HG02763 (cell line): ENCODE data around the gene RAI1.

Experiments used
- ATAC-seq: cut with Tn5 transposase; IDR thresholded peaks from one replicate; pipeline ENCODE4 v1.9.1; 2021; ENCODE audit warnings: mild to moderate bottlenecking, moderate library complexity; ENCODE audit not compliant: unreplicated experiment

Gene RAI1

DNA sequence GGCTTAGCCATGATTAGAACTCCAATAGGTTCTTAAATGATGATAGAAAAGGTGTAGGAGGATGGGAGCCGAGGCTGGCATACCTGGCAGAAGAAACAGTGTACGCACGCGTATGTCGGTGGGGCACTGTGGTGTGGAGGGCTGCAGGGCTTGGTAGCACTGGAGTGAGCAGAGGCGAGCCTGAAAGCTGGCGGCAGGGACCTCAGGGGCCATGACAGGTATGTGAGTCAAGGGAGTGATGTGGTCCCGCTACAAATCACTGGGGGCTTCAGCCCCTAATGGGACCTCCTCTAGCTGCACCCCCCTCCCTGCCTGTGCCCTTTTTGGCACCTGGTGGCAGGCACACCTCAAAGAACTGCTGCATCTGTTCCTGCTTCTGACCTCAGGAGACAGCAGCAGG is 67.3 kb downstream of the RAI1 start:
- ATAC-seq, result no peak

DNA sequence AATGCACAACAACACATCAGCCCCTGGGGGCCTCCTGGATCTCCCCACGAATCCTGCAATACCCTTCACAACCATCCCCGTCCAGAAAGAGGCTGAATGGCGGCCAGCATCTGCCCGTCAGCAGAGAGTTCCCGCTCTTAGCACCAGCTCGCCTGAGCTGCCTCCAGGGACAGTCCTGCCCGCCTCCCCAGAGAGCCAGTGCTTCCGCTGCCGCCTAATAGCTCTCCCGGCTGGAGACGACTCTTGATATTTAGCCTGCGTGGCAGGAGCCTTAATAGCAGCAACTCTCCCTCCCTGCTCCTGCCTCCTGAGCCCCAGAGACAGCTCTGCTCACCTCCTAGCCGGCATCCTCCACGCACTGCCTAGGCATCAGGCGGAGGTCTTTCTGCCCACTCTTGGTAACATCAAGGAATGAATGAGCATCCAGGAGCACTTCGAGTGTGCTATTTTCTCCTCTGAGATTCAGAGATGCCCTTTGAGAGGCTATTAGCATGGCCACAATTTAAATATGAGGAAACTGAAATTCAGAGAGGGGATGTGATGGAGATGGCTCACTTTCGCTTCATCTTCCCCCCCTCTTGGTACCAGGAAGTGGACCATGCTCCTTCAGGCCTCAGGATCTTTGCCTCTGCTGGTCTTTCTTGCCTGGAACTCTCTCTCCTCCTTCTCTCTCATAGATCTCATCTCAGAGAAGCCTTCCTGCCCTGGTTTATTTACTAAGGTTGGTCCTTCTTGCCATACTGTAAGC is 67.9 kb downstream of the RAI1 start:
- no peak for ATAC-seq

DNA sequence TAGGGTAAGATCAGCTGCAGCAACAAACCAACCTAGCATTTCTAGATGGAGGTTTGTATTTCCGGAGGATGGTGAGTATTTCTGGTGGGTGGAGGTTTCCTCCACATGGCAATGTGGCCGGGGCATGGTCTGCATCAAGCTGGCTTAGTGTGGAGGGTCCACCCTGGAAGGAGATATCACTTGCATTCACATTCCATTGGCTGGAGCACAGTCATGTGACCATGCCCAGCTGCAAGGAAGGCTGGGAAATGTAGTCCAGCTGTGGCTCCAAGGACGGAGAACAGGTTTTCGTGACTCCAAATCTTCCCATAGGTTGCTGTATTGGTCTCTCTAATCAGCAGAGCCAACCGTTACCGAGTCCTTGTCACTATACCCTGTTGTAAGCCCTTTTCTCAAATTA is 68.7 kb downstream of the RAI1 start:
- no peak for ATAC-seq

DNA sequence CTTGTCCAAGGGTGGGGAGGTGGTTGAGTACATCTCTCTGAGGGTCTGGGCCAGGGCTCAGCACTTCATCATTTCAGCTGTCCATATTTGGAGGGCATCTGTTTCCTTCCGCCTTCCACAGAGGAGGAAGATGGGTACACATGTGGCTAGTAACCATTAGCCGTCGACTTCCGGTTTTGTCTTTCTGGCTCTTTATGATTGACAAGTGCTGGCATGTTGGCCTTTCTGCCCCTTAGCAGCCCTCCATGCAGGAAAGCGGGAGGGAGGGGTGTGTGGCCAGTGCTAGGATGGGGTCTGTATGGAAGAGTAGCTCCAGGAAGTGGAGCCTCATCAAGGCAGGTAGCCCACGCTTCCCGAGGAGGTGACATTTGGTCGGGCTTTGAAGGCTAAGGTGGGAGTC is 69.6 kb downstream of the RAI1 start:
- ATAC-seq, result no peak

DNA sequence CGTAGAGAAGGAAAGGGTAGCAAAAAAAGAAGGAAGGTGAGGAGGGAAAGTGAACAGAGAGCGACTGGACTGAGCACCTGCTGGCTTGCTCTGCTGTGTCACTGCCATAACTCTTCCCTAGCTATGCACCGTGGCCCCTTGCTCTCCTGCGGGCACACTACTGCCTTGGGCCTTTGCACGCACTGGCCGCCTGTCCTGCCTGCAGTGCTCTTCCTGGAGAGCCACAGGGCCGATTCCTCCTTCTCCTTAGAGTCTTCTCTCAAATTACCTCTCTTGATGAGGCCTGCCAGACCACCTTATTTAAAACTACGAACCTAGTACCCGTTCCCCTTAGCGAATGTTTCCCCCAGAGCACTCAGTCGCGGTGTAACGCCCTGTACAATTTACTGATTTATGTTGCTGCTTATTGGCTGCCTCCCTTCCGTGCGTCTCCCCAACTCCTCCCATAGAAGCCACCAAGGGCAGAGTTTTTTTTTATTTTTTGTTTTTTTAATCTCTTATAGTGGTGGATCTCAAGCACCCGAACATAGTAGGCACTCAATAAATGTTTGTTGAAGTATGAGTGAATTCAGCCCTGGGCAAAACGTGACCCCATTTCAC is 70.3 kb downstream of the RAI1 start:
- ATAC-seq, result no peak

DNA sequence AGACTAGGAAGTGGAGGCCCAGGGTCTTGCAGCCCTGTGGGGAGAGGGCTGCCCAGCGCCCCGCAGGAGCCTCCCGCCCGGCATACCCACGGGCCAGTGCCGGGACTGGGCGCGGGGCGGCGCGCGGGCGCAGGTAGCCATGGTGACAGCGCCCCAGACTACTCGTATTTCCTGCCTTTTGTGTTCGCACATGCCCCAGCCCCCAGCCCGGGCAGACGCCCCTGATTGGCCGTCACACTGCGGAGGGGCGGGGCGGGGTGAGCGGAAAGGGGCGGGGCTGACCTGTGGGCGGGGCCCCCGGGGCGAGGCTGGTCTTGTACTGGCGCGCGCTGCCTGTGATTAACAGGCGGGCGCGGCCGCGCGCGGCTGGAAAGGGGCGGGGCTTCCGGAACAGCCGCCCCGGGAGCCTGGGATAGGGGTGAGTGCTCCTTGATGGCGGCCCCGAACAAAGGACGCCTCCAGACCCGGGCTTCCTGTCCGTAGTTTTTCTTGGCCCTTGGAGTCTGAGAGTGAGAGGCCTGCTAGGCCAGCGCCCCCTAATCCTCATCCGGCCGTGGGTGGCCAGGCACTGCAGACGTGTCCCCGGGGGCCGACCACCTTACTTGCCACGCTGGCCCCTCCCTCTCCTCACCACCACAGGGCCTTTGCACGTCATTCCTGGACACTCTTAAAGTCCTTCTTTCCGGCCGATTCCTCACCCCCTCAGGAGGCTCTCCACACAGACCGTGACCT is 71.0 kb downstream of the RAI1 start:
- peak; percentile 82 for ATAC-seq

DNA sequence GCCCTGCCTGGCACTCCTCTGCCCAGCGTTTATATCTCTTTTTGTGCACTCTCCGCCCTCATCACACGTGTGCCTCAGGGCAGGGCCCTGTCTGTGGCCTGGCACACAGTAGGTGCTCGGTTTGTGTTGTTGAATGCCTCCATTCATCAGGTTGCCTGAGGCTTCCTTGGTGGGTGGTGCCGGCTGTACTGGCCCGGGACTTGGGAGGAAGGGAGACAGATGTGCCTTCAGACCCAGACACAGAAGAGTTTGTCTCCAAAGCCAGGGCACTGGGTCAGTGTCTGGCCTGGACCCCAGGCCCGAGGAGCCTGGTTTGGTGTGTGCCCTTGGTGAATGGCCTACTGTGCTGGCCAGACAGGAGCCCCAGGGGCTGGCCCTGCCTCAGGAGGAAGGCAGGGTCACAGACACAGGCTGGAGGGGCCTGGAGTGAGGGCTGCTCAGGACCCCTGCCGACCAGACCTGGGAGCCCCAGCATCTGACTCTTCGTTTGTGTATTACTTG is 71.6 kb downstream of the RAI1 start:
- ATAC-seq, result no peak

DNA sequence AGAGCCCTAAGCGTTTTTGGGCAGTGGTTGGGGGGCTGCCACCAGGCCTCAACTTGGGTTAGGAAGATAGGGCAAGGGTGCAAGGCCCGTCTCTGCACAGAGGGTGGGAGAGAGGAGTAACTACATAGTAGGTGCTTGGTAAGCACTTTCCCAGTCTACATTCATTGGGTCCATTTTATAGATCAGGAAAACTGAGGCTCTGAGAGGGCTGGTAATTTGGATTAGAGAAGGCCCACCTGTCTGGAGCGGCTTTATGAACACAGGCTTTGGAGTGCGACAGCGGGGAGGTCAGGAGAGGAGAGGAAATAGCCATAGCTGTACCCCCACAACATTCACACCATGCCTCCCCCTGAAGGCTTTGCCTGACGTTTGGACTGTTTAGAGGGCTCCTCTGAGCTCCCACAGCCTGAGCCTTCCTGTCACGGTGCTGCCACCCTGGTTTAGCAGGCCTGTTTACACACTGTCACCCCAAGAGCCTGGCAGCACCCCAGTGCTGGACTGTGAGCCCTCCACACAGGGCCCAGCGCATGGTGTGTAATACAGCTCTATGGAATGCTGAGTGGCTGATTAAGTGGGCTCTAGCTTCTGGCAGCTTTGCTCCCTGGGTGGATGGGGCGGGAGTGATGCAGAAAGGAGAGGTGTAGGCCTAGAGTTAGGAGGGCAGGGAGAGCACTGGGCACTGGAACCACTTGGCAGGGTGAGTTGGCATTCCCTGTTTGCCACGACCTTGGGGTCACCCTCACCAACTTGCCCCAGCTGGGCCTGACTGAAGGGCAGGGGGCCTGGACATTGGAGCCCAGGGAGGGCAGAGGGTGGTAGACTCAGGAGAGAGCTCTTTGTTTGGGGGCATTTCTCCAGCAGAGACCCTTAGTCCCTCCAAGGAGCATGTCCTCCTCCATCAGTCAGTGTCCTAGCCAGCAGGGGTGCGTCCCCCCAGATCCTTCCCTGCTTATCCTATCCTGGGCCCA is 73.7 kb downstream of the RAI1 start:
- ATAC-seq, result no peak

DNA sequence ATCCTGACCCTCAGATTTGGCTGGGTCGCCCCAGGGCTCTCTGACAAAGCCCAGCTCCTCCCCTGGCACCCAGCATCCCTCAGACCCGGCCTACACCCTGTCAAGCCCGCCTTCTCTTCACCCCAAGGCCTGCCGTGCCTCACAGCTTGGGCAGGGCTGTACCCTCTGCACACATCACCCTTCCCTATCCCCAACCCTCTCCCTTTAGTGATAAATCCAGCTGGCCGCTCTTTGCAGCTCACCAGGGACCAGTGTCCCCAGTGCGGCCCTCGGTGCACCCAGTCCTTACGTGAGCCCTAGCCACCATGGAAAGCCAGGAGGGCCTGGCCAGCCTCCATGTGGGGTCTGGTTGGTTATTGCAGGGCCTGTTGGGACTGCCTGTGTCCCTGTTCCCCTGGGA is 74.5 kb downstream of the RAI1 start:
- no peak for ATAC-seq

DNA sequence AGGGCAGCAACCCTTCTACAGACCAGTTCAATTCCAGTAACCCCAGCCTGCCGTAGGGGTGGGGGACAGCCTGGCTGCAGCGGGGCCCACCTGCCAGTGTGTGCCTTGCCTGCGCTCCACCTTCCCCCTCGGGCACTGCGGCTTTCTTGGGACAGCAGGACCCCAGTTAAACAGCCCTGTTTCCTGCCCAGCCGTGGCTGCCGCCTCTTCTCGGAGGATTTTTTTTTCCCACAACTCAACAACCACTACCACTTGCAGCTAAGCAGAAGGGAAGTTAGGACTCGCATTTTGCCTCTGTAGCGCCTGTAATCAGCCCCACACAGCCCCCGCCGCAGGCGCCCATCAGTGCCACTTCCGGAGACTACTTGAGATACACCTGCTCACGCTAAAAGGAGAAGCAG is 76.1 kb downstream of the RAI1 start:
- no peak for ATAC-seq

DNA sequence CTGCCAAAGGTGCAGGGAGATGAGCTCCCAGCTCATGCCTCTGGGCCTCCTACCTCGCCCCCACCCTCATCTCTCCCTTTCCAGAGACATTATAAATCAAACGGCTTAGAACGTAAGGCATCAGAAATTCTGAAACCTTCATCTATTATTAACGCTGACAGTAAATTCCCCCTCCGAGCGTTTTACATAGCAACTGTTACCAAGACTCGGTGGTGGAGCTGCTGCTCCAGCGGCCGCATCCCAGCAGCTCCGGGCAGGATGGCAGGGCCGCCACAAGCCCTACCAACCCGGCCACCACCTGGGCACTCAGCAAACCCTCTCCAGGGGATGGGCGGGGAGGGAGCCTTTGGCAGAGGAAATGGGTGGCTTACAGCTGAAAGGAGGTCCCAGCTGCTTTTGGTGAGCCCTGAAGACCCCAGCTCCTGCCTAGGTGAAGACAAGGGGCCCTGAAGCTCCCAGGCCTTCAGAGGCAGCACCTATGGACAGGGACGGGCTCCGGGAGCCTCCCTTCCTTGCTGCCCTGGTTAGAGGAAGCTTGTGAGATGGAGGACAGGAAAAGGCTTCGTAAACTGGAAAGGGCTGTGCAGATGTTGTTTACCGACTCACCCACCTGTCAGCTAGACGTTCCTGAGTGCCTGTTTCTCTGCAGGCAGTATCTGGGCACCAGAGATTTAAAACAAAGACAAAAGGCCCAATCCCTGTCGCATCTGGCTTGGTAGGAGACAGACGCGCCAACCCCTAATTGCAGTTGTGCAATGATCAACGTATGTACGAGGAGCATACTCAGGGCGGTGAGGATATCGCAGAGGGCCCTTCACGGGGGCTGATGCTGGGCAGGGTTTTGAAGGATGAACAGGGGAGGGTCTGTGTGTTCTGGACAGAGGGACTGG is 76.9 kb downstream of the RAI1 start:
- no peak for ATAC-seq

DNA sequence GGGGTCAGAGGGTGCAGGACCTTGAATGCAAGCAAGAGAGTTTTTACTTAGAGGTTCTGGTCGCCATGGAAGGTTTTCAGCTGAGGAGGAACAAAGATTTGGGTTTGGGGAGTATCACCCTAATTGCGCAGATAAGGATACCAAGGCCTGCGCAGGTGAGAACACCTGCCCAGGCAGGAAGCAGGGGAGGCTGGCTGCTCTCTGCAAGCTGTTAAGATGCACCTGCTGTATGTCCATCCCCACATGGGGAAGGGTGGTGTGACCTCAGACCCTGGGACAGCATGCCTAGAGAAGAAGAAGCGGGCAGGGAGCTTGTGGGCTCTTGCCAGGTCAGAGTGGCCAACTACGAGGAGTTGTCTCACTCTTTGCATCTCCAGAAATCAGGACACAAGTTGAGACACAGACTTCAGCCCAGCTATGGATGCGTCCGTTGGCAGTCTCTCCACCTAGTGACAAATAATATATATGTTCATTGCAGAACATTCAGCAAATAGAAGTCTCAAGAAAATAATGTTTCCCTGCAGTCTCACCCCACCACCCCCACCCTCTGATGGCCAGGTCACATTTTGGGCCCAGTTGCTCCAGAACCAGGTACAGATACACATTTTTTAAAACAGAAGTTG is 77.8 kb downstream of the RAI1 start:
- ATAC-seq, result no peak

DNA sequence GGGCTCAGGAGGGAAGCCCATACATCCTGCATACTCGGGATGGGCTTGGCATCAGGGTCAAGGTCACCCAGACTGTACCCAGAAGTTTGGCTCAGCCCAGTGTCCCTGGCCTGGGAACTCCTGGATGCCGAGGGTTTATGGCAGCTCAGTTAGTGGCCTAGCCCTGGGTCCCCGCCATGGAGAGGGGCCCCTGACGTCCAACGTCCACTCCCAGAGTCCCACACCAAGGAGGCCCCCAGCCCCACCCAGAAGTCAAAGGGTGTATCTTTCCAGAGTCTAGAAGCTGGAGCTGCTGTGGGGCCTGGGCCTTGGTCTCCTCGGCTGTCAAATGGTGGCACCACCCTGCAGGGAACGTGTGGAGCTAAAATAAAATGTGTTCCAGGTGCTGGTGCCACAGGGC is 79.1 kb downstream of the RAI1 start:
- no peak for ATAC-seq

DNA sequence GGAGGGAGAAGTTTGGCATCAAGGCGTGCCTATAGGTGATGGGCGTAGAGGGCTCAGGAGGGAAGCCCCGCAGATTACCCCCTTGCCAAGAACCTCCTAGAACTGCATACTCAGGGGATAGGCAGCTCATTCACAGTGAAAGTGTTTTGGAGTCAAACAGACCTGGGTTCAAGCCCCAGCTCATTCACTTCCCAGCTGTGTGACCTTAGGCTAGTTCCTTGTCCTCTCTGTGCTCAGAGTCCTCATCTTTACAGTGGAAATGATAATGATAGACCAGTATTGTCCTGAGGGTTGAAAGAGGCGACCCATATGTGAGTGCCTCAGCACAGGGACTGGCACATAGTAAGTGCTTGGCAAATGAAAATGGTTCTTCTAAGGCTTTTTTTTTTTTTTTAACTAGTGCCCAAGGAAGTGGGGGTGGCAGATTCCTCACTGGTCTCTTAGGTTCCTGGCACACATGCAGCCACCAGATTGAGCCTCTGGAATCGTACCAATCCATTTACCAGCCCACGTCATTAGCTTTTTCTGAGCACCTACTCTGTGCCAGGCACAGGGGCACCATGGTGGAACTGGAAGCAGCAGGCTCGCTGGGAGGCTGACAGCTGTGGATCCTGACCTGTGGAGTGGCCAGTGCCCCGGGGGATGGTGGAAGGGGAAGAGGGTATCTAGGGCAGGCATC is 79.8 kb downstream of the RAI1 start:
- ATAC-seq, result no peak

DNA sequence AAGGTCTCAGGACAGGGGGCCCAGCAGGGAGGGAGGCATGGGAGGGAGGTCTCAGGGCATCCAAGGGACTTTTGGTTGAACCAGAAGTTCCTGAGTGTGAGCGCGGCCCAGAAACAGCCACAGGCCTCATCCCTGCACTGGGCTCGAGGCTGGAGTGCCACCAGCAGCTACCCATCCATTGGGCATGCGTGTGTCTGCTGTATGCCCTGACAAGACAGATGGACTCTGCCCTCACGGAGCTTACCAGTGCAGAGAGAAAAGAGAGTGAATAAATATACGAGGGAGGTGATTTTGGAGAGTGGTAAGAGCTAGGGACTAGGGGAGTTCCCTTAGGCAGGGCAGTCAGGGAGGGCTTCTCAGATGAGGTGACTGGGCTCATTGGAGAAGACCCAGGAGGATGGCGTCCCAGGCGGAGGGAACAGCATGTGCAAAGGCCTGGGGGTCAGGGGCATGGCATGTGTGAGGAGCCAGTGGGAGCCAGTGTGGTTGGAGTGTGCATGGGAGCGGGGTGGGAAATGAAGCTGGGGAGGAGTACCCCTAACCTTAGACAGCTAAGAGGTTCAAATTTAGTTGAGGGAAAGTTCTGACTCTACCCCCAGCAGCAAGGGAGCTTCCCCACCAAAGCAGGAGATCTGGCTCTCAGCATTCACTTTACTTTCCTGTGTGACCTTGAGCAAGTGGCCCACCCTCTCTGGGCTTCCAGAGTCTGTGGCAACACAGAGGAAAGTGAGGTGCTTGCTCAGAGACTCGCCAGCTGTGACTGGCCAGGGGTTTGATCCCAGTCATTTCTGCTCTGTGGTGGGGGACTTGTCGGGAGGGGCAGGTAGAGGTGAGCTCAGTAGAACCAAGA is 80.9 kb downstream of the RAI1 start:
- ATAC-seq, result no peak

DNA sequence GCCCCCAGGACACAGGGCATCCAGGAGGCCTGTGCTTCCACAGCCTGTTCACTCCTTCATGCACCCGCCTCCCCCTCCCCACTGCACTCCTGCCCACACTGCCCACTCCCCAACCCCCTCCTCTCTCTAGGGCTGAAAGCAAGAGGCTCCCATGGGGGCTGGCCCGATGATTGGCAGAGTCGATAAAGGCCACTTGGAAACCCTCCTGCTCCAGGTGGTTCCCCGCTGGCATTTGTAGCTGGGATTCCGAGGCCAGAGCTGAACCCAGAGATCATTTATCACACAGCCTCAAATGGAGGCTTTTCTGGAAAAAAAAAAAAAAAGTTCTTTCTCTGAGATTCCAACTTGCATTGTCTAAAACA is 81.5 kb downstream of the RAI1 start:
- ATAC-seq, result no peak

DNA sequence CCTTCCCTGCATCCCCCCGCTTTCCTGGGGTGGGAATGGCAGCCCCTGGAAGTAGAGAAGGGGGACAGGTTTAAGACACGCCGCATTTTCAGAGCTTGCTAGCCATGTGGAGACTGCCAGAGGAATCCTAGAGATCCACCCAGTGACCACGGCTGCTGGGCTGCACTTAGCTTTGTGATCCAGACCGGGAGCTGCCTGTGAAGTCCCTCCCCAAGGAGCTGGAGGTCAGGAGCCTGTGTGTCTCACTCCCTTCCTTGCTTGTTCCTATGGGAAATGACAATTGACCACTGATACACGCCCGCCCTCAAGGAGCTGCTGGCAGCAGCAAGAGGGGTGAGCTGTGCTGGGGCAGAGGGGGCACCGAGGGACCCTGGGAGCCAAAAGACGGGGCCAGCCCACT is 81.9 kb downstream of the RAI1 start:
- ATAC-seq, result no peak

DNA sequence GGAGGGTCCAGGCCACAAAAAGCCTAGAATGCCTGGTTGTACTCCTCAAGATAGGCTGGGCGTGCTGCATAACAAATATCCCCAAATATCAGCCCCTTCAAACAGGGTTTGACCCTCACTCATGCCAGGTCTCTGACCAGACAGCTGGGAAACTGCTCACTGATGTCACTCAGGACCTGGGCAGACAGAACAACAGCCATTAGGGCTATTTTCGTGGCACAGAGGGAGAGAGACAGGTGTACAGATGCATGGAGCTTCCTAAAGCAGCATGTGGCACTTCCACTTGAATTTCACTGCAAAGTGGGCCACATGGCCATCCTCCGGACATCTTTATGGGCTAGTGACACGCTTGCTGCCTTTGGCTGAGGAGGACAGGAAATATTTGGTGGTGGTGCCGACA is 82.5 kb downstream of the RAI1 start:
- ATAC-seq, result no peak
